Mucosa of stomach (tissue), 1 donor: Measurements from ENCODE around the gene ACBD4.

ENCODE experiments used
- H3K27me3 ChIP-seq: one replicate; pipeline ENCODE4 v1.7.0; 2013; ENCODE audit warnings: mild to moderate bottlenecking, low read length; ENCODE audit not compliant: control insufficient read depth, insufficient read depth
- H3K36me3 ChIP-seq: one replicate; pipeline ENCODE4 v1.7.0; 2013; ENCODE audit warnings: low read length; ENCODE audit not compliant: control insufficient read depth, insufficient read depth
- H3K4me1 ChIP-seq: one replicate; pipeline ENCODE4 v1.7.0; 2013; ENCODE audit warnings: mild to moderate bottlenecking, low read length; ENCODE audit not compliant: control insufficient read depth, insufficient read depth
- H3K4me3 ChIP-seq: one replicate; pipeline ENCODE4 v1.7.0; 2013; ENCODE audit warnings: low read length
- H3K9ac ChIP-seq: one replicate; pipeline ENCODE4 v1.7.0; 2013; ENCODE audit warnings: mild to moderate bottlenecking, low read length, moderate library complexity
- H3K9me3 ChIP-seq: one replicate; pipeline ENCODE4 v1.7.0; 2013; ENCODE audit warnings: mild to moderate bottlenecking, low read length, moderate library complexity; ENCODE audit not compliant: control insufficient read depth
- donor health status: Pancreatic carcinoma.

Gene ACBD4

DNA sequence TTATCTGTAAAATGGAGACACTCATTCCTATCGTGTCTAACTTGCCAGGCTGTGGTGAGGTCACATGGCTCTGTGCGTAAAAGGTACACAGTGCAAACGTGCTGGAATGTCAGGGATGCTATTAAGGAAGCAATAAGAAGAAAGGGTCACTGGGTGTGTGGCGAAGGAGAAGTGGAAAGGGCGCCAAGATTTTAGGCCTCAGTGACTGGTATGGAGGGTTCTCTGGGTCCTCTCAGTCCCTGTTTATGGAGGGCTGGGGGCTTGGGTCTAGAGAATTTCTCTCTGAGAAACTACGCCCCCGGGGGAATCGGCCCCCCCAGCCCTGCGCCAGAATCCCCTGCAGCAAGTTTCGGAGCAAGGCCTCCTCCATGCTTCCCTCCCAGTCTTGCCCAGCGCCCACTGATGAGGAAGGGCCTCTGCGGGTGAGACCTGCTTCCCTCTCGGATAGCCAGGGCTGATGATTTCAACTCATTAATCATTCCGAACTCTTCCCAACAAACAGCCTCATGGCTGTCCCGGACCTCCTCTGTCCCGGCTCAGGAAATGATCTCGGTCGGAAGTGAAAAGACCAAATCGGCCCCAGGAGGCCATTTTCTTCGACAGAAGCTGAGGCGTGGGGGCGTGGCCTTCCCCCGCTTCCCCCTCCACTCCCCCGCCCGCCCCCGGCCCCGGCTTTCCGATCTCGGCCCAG, 11.5 kb downstream of the ACBD4 start:
- H3K9ac ChIP-seq = peak overlapping the region; percentile 92
- H3K4me1 ChIP-seq = peaks cover 42% of the 10 kb centered on the region
- H3K9me3 ChIP-seq = no peaks in the 10 kb centered on the region
- H3K27me3 ChIP-seq = no peaks in the 10 kb centered on the region
- H3K36me3 ChIP-seq = no peaks in the 10 kb centered on the region
- peak overlapping the region; percentile 95 for H3K4me3 ChIP-seq

DNA sequence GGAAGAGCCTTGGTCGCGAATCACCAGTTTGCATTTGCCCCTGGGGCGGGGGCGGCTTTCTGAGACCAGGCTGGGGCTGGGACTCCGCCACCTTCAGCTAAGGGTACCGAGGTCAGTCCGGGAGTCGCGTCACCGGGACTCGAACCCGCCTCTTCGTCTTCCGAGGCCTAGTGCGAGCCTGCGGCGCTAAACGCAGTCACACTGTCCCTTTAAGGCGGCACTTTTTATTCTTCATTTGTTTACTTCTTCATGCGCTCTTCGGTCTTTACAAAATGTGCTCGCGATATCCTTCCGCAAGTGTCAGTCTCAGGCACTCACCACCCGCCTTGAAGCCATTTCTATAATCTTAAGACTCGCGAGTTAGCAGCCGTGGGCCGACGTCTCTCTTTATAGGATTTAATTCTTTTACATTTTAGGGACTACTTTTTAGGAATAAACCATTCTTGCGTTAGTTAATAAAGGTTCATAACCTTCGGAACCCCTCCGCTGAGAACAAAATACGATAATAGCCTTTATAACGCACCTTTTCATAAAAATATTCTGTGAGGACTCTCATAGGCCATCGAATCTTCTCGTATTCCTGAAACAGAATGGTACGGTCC, 12.2 kb downstream of the ACBD4 start:
- H3K27me3 ChIP-seq = no peaks in the 10 kb centered on the region
- peak overlapping the region; percentile 92 for H3K9ac ChIP-seq
- H3K4me1 ChIP-seq = peaks cover 42% of the 10 kb centered on the region
- peak overlapping the region; percentile 95 for H3K4me3 ChIP-seq
- no peaks in the 10 kb centered on the region for H3K36me3 ChIP-seq
- H3K9me3 ChIP-seq = no peaks in the 10 kb centered on the region

DNA sequence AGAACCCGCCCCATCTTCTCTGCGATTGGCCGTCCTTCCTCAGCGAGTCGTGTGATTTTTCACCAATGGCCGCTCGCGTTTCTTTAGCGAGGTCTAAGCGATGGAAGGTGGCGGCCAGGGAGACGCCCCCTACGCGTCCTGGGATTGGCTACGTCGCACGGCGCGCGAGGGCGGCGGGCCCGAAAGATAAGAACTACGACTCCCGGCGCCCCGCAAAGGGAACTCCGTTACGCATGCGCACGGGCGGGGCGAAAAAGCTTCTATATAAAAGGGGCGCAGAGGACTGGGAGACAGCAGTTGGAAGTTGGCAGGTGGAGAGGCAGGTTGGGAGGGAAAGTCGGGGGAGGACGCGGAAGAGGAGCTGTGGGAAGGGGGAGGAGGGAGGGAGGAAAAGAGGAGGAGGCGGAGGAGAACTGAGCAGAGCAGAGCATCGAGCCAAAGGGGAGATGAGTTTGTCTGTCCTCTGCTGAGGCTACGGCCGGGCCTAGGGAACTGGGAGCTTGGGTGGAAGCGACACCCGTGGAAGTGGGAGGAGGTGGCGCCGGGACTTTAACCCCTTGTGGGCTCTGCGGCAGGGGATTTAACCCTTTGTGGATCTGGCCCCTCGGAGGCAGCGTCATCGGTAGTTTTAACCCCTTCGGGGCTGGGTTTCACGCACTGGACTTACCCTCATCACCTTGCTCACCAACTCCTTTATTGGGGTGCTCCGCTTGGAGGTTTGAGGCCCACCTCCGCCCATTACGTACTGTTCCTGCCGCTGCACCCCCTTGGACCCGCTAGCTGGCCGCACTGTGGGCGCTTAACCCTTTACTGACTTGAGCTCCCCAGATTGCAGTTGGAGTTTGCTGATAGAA, 12.9 kb downstream of the ACBD4 start, which contains the start of gene HEXIM1:
Gene HEXIM1, plus strand, starts transcription at position 293 of the 854 bp plus-strand sequence. CDS start 716 bp downstream, outside the sequence.
- Histone ChIP-seq H3K4me1 (peaks cover 39% of the 10 kb centered on the region), H3K27me3 (no peaks in the 10 kb centered on the region), H3K36me3 (no peaks in the 10 kb centered on the region)

DNA sequence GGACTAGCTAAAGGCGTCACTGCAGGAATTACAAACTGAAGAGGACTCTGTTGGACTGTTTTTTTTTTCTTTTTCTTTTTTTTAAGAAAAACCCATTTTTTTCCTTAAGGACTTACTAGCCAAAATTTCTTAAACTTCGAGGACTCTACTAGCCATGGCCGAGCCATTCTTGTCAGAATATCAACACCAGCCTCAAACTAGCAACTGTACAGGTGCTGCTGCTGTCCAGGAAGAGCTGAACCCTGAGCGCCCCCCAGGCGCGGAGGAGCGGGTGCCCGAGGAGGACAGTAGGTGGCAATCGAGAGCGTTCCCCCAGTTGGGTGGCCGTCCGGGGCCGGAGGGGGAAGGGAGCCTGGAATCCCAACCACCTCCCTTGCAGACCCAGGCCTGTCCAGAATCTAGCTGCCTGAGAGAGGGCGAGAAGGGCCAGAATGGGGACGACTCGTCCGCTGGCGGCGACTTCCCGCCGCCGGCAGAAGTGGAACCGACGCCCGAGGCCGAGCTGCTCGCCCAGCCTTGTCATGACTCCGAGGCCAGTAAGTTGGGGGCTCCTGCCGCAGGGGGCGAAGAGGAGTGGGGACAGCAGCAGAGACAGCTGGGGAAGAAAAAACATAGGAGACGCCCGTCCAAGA, 13.7 kb downstream of the ACBD4 start:
- Histone ChIP-seq H3K4me3 (peak overlapping the region; percentile 93), H3K9ac (peak overlapping the region; percentile 93), H3K4me1 (peaks cover 35% of the 10 kb centered on the region), H3K9me3 (no peaks in the 10 kb centered on the region), H3K27me3 (no peaks in the 10 kb centered on the region), H3K36me3 (no peaks in the 10 kb centered on the region)

More for the DNA sequence above, 12.9 kb downstream of the ACBD4 start, which contains the start of gene HEXIM1:
- peak within 1 kb of the TSS; percentile 95 for H3K4me3 ChIP-seq
- H3K9ac ChIP-seq = peak within 1 kb of the TSS; percentile 93
- no peaks in the 10 kb centered on the region for H3K9me3 ChIP-seq

DNA sequence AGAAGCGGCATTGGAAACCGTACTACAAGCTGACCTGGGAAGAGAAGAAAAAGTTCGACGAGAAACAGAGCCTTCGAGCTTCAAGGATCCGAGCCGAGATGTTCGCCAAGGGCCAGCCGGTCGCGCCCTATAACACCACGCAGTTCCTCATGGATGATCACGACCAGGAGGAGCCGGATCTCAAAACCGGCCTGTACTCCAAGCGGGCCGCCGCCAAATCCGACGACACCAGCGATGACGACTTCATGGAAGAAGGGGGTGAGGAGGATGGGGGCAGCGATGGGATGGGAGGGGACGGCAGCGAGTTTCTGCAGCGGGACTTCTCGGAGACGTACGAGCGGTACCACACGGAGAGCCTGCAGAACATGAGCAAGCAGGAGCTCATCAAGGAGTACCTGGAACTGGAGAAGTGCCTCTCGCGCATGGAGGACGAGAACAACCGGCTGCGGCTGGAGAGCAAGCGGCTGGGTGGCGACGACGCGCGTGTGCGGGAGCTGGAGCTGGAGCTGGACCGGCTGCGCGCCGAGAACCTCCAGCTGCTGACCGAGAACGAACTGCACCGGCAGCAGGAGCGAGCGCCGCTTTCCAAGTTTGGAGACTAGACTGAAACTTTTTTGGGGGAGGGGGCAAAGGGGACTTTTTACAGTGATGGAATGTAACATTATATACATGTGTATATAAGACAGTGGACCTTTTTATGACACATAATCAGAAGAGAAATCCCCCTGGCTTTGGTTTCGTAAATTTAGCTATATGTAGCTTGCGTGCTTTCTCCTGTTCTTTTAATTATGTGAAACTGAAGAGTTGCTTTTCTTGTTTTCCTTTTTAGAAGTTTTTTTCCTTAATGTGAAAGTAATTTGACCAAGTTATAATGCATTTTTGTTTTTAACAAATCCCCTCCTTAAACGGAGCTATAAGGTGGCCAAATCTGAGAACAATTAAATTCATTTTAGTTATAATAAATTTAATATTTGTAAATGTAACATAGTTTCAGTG, 14.5 kb downstream of the ACBD4 start:
- Histone ChIP-seq H3K4me1 (peaks cover 29% of the 10 kb centered on the region), H3K9me3 (no peaks in the 10 kb centered on the region), H3K4me3 (peak overlapping the region; percentile 93), H3K36me3 (no peaks in the 10 kb centered on the region), H3K27me3 (no peaks in the 10 kb centered on the region), H3K9ac (peak overlapping the region; percentile 93)

DNA sequence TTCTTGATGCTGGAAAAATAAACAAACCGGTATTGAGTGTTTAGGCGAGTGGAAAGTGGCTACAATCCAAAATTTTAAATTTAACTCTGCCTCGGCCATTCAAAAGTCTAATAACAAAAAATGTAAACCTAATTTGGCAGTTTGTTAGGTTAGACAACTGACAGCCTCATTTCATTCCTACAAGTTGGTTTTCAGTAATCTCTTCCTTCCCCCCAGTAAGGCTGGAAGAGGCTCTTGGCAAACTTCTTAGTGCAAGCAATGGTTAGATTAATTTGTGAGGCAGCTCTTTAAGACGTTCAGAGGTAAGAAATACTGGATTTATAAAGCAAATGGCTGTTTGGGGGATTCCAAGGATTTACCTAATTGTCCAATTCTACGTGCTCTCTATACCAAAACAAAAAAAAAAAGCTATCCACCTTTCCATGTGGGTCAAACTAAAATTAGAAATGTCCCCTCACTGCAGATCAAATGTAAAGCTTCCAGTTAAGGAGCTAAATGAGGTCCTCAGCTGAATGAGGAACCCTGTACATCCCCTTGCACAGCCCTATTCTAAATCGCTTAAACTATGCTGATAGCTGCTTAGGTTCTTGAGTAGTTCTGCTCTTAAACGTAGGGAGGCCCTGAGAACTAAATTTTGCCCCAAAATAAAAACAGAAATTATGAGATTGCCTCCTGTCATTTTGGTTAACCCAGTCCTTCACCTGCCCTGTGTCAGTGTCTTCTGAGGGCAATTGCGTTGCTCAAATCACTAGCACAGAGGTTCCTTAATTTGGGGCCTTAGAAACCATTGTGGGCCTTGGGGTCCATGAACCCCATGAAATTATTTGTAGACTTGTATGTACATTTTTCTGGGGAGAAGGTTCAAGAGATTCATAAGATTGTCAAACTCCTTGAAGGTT, 15.7 kb downstream of the ACBD4 start:
- Histone ChIP-seq H3K27me3 (no peaks in the 10 kb centered on the region), H3K36me3 (no peaks in the 10 kb centered on the region), H3K9me3 (no peaks in the 10 kb centered on the region), H3K4me1 (peaks cover 24% of the 10 kb centered on the region), H3K9ac (peak overlapping the region; percentile 41), H3K4me3 (no peak overlapping the region)

DNA sequence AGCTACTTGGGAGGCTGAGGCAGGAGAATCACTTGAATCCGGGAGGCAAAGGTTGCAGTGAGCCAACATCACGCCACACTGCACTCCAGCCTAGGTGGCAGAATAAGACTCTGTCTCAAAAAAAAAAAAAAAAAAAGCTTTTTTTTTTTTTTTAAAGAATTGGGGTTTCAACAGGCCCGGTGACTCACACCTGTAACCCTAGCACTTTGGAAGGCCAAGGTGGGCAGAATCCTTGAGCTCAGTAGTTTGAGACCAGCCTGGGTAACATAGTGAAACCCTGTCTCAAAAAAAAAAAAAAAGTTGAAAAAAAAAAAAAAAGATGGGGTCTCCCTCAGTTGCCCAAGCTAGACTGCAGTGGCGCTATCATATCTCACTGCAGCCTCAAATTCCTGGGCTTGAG, 19.5 kb downstream of the ACBD4 start:
- H3K9me3 ChIP-seq = no peaks in the 10 kb centered on the region

DNA sequence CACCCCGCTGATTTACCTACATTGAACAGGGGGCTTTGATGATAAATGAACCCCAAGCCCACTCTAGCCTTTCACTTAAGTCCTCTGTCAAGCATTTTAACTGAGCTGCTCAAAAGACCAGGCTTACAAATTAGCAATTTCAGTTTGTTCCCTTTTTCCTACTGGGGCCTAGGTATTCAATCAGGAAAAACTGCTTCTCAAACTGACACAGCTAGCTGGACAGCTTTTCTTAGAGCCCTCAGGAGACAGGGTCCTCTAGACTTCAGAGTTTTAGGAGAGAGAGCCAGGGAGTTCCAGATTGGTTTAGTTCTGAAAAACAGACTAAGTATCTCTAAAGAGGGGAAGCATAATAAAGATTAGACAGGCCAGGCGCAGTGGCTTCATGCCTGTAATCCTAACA, 20.0 kb downstream of the ACBD4 start:
- Histone ChIP-seq H3K36me3 (no peaks in the 10 kb centered on the region), H3K27me3 (no peaks in the 10 kb centered on the region), H3K4me1 (peaks cover 27% of the 10 kb centered on the region), H3K9ac (no peak overlapping the region), H3K4me3 (no peak overlapping the region), H3K9me3 (no peaks in the 10 kb centered on the region)

More for the DNA sequence above, 19.5 kb downstream of the ACBD4 start:
- H3K36me3 ChIP-seq = no peaks in the 10 kb centered on the region
- no peaks in the 10 kb centered on the region for H3K27me3 ChIP-seq
- no peak overlapping the region for H3K4me3 ChIP-seq
- H3K4me1 ChIP-seq = peaks cover 26% of the 10 kb centered on the region
- no peak overlapping the region for H3K9ac ChIP-seq

DNA sequence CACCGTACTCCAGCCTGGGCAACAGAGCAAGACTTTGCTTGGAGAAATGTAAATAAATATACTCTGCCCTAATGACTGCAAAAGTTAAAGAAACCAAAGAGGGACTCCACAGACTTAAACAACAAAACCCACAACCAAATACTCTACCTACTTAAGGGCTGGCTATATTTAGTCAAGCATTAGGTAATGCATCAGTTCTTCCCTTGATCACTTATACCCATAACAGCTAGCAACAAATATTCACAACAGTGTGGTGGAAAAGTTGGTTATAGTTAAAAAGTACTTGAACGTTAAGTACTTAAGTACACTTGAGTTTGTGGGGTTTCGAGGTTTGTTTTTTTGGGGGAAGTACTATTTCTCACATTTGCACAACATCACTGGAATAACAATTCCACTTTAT, 20.8 kb downstream of the ACBD4 start:
- no peaks in the 10 kb centered on the region for H3K9me3 ChIP-seq
- peaks cover 21% of the 10 kb centered on the region for H3K4me1 ChIP-seq

DNA sequence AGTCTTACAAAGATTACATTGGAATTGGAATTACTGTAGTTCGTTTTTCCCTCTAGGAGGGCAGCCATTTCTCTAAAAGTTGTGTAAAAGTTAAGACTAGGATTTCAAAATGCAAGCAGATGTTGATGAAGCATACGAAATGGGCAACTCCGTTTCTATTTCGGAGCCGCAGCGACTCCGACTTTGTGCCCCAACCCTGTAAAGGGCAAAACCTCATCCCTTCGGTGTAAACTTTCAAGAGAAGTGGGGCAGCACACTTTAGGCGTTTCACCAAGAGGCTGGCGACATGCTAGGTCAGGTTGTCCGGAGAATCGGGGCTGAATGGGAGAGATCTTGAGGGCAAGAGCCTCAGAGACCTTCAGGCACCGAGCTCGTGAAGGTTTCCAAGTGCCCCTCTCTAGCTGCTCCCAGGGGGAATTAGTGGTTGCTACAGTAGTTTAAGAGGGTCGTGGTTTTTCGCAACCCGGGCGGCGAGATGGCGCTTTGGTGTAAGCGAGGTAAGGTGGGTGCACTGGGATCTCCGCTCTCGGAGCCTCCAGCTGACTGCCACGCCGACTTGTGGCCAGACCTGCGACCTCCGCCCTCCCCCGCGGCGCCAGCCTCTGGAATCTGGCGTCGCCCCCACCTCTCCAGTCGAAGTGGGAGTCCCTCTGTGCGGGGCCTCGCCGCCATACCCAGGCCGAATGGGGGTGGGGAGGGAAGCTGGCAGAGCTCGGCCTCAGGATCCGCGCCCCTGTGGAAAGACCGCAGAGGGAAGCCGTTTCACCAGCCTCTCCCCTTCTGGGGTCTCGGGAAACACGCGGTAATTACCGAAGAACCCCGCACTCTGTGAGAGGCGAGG, 25.2 kb downstream of the ACBD4 start:
- Histone ChIP-seq H3K27me3 (no peaks in the 10 kb centered on the region), H3K36me3 (no peaks in the 10 kb centered on the region), H3K4me3 (peak overlapping the region; percentile 84), H3K9ac (peak overlapping the region; percentile 99), H3K4me1 (peaks cover 29% of the 10 kb centered on the region), H3K9me3 (no peaks in the 10 kb centered on the region)

More for the DNA sequence above, 20.8 kb downstream of the ACBD4 start:
- no peak overlapping the region for H3K4me3 ChIP-seq
- H3K36me3 ChIP-seq = no peaks in the 10 kb centered on the region
- no peaks in the 10 kb centered on the region for H3K27me3 ChIP-seq
- no peak overlapping the region for H3K9ac ChIP-seq
